Islet of Langerhans (tissue), 1 donor: ENCODE measurements around the gene OR2F2.

Experiments
- FAIRE-seq: peaks from one replicate; lab custom pipeline; 2011; peaks lifted over from hg19 to GRCh38; lab: Jason Lieb, UNC

The OR2F2 gene

GRCh38 chr7:143914938-143915652 lies 19.9 kb upstream of the OR2F2 start:
- no peak for FAIRE-seq

- FAIRE-seq = no peak
Observed at GRCh38 chr7:143924851-143925250, 10.2 kb upstream of the OR2F2 start.

DNA sequence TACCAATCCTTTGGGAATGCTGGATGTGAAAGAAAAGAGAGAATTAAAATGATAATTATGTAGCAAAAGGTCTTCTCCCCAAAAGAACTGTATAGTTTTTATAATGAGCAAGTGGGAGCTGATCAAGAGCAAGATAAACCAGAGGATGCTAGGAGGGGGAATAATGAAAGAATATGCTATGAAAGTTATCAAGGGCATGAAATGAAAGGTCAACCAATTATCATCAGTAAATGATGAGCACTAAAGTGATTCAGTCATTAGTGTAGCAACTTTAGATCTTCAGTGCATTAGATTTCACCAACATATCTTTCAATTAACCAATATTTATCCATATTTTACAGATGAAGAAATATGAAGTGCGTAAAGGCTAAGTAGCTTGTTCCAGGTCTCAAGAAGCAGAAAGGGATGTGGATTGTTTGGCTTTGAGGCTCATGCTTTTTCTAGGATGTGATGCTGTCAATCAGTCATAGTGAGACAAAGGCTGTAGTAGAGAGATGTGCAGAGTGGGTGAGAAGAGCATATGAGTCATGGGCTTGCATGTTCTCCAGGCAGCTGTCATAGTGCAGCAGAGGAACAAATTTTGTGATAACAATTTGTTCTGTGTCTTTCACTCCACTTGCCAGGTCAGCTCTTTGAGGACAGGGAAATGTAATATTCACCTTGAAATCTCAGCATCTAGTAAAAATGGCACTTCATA lies 5.7 kb upstream of the OR2F2 start:
- peak; percentile 56 for FAIRE-seq

- FAIRE-seq = no peak
Observed at GRCh38 chr7:143931739-143932138, 3.3 kb upstream of the OR2F2 start.

DNA sequence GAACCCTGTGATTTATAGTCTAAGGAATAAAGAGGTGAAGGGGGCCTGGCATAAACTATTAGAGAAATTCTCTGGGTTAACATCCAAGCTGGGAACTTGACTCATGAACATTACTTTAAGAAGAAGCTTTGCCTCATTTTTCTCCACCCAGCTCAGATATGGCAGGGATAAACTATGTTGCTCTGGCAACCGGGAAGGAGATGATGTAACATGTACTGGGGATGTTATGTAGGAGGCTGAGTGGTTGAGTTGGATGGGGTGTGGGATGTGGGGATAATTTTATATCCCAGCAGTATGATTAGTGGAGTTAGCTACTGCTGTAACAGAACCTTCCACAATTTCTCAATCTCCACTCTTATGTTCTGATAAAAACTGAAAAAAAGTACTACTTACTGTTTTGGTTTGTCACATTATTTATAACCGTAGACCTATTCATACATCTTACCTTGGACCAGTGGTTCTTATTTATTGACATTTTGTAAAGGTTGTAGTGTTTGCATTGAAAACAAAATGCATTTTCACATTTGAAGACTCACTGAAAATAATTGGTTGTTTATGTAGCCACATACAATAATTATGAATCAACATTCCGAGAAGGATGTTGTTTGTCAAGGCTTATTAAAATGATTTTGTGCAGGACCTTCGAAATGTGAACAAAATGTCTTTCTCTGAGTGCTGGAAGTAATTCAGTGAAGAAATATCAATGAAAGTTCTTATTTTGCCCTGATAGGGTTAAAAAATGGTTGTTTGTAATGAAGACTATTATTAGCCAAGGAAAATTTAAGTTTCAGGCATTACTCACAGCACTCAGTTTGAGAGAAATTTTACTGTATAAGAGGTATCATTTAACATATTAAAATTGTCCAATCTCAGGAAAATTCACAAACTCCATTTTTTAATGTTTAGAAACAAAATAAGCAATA lies 1.3 kb downstream of the OR2F2 start:
- no peak for FAIRE-seq

DNA sequence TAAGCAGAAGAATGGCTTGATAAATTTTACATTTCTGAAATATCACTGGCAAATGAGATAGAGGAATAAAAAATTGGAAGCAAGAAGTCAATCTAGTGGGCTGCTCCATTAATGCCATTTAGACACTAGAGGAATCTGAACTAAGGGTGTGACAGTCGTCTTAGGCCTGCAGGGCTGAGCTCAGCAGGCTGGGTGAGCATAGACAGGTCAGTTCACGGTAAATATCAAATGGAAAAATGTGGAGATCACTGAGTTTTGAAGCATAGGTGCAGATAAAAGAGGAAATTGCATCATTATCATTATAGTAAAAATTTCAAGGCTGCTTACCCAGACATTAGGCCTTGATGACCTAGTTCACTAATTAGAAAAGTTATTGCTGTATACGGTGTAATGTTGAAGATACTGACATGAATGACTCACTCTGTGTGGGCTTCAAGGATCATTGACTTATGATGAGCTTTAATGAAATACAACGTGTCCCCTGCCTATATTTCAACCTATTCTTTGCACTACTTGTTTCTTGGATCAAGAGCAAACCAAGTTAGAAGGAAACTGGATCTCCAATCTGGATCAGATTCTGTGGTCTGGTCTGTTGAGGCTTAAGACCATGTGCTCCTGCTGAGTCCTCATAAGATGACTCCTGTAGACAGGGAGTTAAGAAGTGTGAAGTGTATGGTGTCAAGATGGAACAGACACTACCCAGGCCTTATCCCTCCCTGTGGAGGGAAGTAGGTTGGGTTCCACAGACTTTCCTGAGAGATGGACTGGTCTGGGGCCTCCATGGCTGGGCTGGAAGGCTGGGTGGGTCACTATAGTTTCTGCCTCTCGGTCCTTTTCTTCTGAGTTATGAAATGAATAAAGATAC lies 3.6 kb downstream of the OR2F2 start:
- no peak for FAIRE-seq

GRCh38 chr7:143945423-143945822 lies 10.4 kb downstream of the OR2F2 start:
- no peak for FAIRE-seq

- no peak for FAIRE-seq
Observed at GRCh38 chr7:143947111-143947510, 12.1 kb downstream of the OR2F2 start.

GRCh38 chr7:143948733-143949132 lies 13.7 kb downstream of the OR2F2 start:
- FAIRE-seq = no peak

DNA sequence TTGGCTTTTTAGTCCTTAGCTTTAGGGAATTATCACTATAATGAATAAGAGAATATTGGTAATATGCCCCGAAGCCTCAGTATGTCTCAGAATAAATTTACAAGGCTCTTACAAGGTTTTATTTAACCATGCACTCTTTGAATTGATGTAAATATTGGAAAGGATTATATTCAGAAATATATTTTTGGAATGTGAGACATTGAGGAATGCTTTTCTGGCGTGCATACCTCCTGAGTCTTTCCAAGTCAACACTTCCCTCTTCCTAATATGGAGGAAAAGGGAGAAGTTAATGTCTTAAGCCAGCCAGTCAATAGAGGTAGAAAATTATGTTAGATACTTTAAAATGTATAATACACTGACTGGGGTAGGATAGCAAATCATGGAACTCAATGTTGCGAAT lies 18.4 kb downstream of the OR2F2 start:
- no peak for FAIRE-seq

DNA sequence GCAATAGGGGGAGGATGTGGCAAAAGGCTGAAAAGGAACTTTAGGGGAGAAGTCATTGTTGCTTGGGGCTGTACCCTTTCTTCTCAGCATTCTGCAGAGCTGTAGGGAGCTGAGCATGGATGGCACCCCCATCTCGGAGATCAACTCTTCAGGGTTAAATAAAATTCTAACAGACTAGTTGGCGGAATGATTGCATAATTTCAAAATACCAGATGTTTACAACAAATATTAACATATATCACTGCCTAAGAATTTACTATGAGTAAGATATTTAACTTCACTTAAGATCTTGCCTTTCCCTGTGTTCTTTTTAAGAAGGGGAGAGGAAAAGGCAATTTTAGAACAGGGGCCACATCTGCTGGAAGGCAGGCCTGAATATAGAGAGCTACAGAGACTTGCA lies 19.1 kb downstream of the OR2F2 start:
- FAIRE-seq = no peak

- FAIRE-seq = no peak
Observed at GRCh38 chr7:143954544-143954943, 19.5 kb downstream of the OR2F2 start, which contains the start of gene OR2F1. OR2F1 (plus strand) TSS chr7:143954844; CDS start chr7:143959971, 5,127 bp downstream.

GRCh38 chr7:143958781-143959180 lies 23.7 kb downstream of the OR2F2 start:
- no peak for FAIRE-seq

DNA sequence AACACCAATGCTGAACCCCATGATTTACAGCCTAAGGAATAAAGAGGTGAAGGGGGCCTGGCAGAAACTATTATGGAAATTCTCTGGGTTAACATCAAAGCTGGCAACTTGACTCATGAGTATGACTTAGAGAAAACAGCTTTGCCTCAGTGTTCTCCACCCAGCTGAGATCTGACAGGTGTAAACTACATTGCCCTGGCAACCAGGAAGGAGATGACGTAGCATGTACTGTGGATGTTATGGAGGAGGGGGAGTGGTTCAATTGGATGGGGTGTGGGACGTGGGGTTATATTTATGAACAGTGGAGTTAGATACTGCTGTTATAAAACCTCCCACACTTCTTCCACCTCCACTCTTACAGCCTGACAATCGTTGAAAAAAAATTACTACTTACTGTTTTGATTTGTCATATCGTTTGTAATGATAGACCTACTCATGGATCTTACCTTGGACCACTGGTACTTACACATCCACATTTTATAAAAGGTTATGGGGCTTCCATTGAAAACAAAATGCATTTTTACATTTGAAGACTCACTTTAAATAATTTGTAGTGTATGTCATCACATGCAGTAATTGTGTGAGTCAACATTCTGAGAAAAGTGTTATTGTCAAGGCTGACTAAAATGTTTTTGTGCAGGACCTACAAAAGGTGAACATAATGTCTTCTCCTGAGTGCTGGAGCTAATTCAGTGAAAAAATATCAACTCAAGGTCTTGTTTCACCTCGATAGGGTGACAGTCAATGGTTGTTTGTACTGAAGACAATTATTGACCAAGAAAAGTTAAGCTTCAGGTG lies 26.0 kb downstream of the OR2F2 start:
- FAIRE-seq = no peak

DNA sequence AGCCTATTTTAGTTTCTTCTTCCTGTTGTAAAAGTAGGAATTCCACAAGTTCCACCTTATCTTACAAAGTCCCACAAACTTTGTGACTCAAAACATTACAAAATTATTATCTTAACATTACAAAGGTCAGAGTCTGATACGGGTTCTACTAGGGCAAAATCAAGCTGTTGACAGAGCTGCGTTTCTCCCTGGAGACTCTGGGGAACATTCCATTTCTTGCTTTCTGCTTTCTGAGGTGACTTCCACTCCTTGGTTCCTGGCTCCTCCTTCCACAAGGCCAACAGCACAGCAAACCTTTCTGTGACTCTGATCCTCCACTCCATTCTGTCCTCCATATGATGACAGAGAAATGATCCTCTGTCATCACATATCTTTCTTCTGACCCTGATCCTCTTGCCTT lies 30.2 kb downstream of the OR2F2 start:
- no peak for FAIRE-seq

GRCh38 chr7:143967398-143967797 lies 32.4 kb downstream of the OR2F2 start:
- no peak for FAIRE-seq

DNA sequence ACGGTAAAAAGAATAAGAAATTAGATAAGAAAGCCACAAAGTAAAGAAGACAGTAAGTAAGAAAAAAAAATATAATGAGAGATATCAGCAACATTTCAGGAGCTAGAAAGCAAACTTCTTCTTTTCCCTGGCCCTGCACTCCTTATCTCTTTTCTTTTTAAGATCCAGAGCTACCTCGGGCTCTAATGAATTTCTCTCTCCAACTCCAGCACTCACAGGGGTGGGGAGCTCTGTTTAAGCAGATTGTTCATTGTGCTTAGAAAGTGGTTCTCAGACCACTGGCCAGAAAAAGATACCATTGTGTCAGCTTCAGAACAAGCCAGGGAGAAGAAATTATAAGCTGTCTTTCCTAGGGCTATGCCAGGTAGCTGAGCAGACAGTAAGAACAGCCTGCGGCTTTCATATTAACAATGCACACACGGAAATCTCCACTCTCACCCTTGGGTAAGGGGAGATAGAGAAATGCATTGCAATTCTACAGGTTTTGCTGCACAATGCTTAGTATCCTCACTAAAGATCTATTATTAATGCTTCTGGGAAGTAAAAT lies 38.9 kb downstream of the OR2F2 start:
- FAIRE-seq = no peak

GRCh38 chr7:143974459-143974858 lies 39.4 kb downstream of the OR2F2 start:
- FAIRE-seq = no peak

DNA sequence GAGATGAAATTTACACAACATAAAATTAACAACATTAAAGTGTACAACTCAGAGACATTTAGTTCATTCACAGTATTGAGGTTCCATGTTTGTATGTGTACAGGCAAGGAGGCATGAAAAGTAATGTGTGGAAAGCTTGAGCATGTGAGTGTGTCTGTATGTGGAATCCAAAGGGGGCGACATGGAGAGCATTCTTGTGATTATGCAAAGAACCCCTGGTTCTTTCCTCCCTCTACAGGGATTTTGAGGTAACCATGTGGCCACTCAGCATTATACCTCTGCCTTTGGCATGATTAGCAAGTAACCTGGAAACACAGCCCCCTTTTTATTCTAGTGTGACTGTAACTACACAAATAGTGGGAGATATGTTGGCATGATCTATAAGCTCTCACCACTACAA lies 40.6 kb downstream of the OR2F2 start:
- FAIRE-seq = no peak

DNA sequence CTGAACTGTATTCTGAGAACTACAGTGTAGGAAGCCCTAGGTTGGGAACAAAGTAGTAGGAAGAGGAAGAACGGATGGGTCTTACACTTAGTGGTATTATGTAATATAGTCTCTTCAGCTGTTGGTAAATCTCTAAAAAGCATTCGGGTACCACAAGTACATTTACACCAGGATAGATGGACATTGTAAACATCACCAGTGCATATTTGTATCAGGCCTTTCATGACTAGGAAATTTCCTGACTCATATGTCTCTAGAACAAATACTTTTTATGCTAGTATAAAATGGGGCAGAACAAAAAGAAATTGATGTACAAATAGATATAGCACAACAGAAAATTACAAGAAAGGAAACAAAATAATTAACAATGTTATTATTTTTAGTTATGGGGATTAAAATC lies 43.6 kb downstream of the OR2F2 start:
- no peak for FAIRE-seq

GRCh38 chr7:143979359-143979758 lies 44.3 kb downstream of the OR2F2 start:
- FAIRE-seq = no peak
